GM21528 (cell line): ENCODE data around the gene RGS8.

Experiments
- ATAC-seq: cut with Tn5 transposase; IDR thresholded peaks from one replicate; pipeline ENCODE4 v1.9.1; 2021; ENCODE audit warnings: mild to moderate bottlenecking, moderate library complexity; ENCODE audit not compliant: unreplicated experiment, low FRiP score

RGS8 gene, protein sequence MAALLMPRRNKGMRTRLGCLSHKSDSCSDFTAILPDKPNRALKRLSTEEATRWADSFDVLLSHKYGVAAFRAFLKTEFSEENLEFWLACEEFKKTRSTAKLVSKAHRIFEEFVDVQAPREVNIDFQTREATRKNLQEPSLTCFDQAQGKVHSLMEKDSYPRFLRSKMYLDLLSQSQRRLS

GRCh38 chr1:182684116-182684828, at the start of gene RGS8:
Gene RGS8, minus strand, starts transcription at chr1:182684587. Its CDS starts 14,938 bp downstream, at chr1:182669649.
- no peak for ATAC-seq

DNA sequence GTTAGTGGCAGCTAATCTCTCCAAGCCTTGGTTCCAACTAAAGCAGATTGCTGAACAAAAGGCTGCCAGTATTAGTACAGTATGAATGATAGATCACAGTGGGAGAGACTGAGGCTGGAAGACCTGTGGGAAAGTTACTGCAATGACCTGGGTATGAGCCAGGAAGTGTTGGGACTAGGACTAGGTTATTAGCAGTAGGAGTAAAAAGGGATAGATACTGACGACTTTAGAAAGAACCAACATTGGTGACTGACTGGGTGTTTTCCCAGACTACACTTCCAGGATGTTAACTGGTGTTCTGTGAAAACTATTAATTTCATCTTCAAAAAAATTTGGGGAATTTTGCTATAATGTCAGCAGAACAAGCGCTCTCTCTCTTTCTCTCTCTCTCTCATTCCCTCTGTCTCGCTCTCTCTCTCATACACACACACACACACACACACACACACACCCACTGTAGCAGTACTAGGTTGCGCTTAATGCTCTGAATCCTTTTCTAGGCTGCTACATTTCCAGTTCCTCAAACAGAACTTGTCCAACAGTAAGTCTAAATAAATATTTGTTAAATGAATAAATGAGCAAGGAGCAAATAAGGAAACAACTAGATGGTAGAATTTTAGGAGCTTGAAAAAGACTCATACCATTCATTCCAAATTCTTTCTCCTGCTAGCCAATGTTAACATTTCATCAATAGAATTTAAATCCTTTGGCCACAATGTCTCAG, 47.6 kb upstream of the RGS8 start:
- ATAC-seq: no peak

DNA sequence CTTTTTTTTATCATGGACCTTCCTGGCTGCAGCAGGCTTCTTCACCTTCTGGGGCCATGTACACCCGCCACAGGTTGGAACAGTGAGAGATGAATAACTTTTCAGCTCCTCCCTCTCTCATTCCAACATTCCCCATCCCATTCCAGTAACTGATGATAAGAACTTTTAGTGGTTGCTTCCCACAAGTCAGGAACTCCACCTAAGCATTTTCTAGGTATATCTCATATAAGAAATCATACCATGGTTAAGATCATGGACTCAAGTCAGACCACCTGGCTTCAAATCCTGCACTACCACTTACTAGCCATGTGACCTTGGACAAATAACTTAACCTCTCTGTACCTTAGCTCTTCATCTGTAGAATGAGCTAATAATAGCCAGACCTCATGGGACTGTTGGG, 42.5 kb upstream of the RGS8 start:
- no peak for ATAC-seq

GRCh38 chr1:182725259-182726255, 41.2 kb upstream of the RGS8 start:
- ATAC-seq: no peak

GRCh38 chr1:182724215-182724614, 39.8 kb upstream of the RGS8 start:
- ATAC-seq: no peak

- ATAC-seq: no peak
These were observed 38.8 kb upstream of the RGS8 start for GRCh38 chr1:182723200-182723599.

DNA sequence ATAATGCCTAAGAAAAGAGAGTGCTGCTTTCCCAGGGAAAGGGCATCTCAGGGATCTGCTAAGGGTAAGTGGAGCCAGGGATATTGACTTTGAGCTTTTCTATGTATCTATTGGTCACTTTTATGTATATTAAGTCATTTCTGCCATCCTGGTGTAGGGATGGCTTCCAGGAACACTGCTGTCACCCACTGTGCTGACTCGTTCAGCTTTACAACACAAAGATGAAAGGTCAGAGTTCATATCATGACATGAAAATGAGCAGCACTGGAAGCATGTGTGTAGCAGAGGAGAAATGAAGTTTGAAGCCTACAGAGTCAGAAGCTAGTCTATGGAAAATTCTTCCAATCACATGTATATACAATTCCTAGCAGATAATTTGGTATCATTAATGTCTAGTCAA, 37.1 kb upstream of the RGS8 start:
- ATAC-seq: no peak

- ATAC-seq: no peak
These were observed 36.1 kb upstream of the RGS8 start for GRCh38 chr1:182720463-182720862.

DNA sequence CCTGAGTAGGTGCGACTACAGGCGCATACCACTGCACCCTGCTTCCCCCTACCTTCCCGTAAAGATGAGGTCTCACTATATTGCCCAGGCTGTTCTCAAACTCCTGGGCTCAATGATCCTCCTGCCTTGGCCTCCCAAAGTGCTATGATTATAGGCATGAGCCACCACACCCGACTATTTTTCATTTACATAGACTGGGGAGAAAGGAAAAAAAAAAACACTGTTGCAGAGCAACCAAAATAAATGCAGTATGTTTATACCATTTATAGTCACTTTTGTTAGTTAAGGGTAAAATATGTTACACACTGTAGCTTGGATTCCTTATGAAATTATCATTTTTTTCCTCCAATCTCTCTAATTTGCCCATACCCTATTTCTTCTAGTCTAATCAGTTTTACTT, 35.2 kb upstream of the RGS8 start:
- ATAC-seq: no peak

GRCh38 chr1:182718311-182718710, 33.9 kb upstream of the RGS8 start:
- no peak for ATAC-seq

- no peak for ATAC-seq
These were observed 32.6 kb upstream of the RGS8 start for GRCh38 chr1:182716740-182717720.

DNA sequence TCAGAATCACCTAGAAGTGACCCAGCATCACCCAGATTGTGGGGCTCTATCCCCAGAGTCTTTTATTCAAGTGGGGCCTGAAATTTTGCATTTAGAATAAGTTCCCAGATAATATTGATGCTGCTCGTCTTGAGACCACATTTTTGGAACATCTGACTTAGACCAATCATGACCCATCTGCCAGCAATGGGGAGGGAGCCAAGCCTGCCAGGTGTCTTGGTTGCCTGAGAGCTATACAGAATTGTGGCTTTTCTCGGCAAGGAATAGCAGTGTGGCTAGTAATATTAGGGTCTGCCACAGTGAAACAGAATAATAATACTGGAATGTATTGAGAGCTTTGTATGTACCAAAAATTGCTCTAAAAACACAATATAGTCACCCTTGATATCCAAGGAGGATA, 31.1 kb upstream of the RGS8 start:
- no peak for ATAC-seq

DNA sequence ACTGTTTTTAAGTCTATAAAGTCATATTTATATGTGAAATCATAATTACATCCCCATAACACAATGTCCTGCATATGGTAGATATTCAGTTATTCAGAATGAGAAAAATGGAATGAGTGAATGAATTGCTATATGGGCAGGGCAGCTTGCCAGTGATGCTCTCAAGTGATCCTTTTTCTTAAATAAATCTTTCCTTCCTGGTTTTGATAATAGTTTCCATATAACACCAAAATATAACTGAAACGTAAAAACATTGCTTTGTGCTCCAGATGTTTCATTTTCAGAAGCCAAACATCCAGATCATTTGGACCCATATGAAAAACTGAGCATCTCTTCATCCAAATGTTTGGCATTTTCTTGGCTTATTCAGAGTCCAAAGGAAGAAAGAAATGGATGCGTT, 30.2 kb upstream of the RGS8 start:
- ATAC-seq: no peak

DNA sequence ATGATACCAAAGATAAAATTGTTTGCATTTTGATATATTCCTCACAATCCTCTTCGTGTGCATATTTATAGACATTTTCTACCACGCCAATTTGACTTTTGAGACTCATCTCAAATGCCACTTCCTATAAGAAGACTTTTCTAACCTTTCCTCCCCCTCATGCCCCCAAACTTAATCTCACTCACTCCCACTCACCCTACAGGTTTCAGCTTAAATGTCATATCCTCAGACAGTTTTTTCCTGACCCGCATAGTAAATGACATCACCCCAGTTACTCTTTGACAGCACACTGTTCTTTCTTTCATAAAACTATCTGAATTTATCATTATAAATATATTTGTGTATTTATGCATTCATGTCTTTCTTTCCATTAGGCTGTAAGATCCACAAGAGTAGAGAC, 29.6 kb upstream of the RGS8 start:
- ATAC-seq: no peak

- no peak for ATAC-seq
These were observed 29.1 kb upstream of the RGS8 start for GRCh38 chr1:182713492-182713891.

DNA sequence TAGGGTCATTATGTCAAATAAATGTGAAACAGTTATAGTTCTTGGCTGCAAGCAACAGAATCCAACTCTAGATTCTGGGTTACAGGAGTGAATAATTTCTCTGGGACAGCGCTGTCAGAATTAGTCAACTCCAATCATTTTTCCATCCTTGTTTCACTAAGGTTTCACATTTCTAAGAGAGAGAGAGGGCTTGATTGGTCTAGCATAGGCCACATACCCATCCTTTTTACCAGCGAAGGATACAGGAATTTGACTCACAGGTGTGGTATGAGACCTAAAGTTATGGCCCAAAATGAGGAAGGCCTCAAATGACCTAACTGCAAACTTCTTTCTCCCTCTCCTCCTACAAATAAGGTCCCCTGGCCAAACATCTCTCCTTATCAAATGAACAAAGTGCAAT, 25.5 kb upstream of the RGS8 start:
- ATAC-seq: no peak

- ATAC-seq: no peak
These were observed 24.9 kb upstream of the RGS8 start for GRCh38 chr1:182709225-182709764.

GRCh38 chr1:182707122-182707521, 22.7 kb upstream of the RGS8 start:
- ATAC-seq: no peak

- no peak for ATAC-seq
These were observed 20.3 kb upstream of the RGS8 start for GRCh38 chr1:182704677-182705076.
